Measurements from ENCODE around the gene H2AZ1.

DNA sequence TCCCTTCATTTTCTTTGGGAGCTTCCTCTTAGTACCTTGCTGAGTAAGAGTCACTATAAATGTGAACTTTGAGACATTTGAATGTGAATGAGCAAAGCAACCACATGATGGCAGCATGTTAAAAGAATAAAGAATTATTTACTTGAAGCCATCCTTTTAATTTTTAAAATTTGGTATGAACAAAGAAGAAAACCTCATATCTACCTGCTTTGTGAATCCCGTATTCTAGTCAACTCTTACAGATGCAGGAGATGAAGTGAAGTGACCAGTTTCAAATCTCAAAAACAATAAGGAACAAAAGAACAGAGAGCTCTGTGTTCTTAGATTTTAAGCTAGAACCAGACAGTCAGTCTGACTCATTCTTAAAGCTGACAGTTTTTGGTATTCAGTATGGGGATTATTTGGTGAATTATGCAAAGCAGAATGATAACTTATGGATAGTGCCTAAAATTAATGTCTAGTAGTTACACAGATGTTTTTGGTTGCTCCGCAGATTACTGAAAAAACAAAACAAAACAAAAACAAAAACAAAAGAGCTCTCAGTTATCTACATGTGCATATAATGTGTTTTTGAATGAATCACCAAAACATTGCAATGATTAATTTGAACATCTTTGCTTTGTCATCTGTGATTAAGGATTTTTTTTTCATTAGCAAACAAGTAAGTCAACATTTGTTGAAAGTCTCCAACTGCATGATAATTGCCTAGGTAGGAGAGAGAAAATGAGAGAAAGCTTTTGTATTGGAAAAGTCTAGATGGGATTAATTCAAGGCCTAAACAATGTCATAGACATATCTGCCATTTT is 48.2 kb upstream of the H2AZ1 start:
- TF ChIP-seq, protein P1, sequence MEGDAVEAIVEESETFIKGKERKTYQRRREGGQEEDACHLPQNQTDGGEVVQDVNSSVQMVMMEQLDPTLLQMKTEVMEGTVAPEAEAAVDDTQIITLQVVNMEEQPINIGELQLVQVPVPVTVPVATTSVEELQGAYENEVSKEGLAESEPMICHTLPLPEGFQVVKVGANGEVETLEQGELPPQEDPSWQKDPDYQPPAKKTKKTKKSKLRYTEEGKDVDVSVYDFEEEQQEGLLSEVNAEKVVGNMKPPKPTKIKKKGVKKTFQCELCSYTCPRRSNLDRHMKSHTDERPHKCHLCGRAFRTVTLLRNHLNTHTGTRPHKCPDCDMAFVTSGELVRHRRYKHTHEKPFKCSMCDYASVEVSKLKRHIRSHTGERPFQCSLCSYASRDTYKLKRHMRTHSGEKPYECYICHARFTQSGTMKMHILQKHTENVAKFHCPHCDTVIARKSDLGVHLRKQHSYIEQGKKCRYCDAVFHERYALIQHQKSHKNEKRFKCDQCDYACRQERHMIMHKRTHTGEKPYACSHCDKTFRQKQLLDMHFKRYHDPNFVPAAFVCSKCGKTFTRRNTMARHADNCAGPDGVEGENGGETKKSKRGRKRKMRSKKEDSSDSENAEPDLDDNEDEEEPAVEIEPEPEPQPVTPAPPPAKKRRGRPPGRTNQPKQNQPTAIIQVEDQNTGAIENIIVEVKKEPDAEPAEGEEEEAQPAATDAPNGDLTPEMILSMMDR (optimal IDR thresholded peaks at IDR 0.05 in 1 of 3, IDR thresholded peaks at IDR 0.05 in 1 of 3, conservative IDR thresholded peaks at IDR 0.05 in 1 of 3; ENCODE audit: extremely low read depth in 1 of 3, insufficient read depth in 2 of 3, low read length in 3 of 3) = peak in 2 of 3 experiments; percentile 18 to 30
- no peak for TF ChIP-seq EZH2 (IDR thresholded peaks at IDR 0.05; ENCODE audit: low read length)

Data from keratinocyte (primary cell).